GM12878 (cell line): ENCODE data around the gene TLDC2. TPM values are rescaled to one million over a fixed set of nuclear protein-coding genes. Genes with fewer than 3 reads are reported as not detected.

Experiments
- ATAC-seq: fragments of 200-7000 bp; cut with Tn5 transposase; 3 replicates; pipeline ENCODE4 v1.9.1; 2020; ENCODE audit warnings: mild to moderate bottlenecking, moderate library complexity
- BruUV-seq: library from RNA; stranded (reverse); fragments of 400-500 nt; replicated peaks from 2 replicates; lab custom pipeline; 2021; lab: Mats Ljungman, UMichigan
- CTCF ChIA-PET: fragments of 300-600 bp; sonication (Branson Sonifier 250); formaldehyde crosslinking; extraction: SDS; loops from one replicate; lab custom pipeline; 2021; ENCODE audit warnings: inconsistent platforms; lab: Yijun Ruan, JAX
- POLR2A ChIA-PET: fragments of 350-600 bp; formaldehyde crosslinking; extraction: SDS; loops from one replicate; lab custom pipeline; 2021; ENCODE audit warnings: inconsistent platforms; lab: Charles Lee
- RAD21 ChIA-PET: fragments of 300-600 bp; sonication (Branson Sonifier 250); formaldehyde crosslinking; loops from one replicate; lab custom pipeline; 2023; ENCODE audit warnings: antibody characterized with exemption; ENCODE audit not compliant: unreplicated experiment; lab: Charles Lee
- SMC1A ChIA-PET: fragments of 300-600 bp; sonication (Branson Sonifier 250); formaldehyde crosslinking; loops from one replicate; lab custom pipeline; 2023; ENCODE audit not compliant: unreplicated experiment, uncharacterized antibody; lab: Charles Lee
- DNase-seq: peaks from one replicate; pipeline ENCODE4 v3.0.0-alpha.2; 2011; ENCODE audit warnings: low read depth, low spot score
- FAIRE-seq: peaks from 3 replicates; lab custom pipeline; 2011; peaks lifted over from hg19 to GRCh38; lab: Jason Lieb, UNC
- H2AFZ ChIP-seq: 2 replicates; pipeline ENCODE4 v1.6.0; 2011; ENCODE audit warnings: low read depth, low read length, control low read depth; ENCODE audit not compliant: control insufficient read depth
- H3K27ac ChIP-seq: 2 replicates; pipeline ENCODE4 v1.5.1; 2011; ENCODE audit warnings: control low read depth; ENCODE audit not compliant: control insufficient read depth, insufficient read depth
- H3K27me3 ChIP-seq, 2 experiments: replicated peaks in 1 of 2; 2 replicates each; pipeline versions ENCODE4 v1.6.0 to v1.6.1; 2011; ENCODE audit warnings: low read length in 1 of 2; ENCODE audit not compliant: control insufficient read depth in 2 of 2, insufficient read depth in 2 of 2
- H3K36me3 ChIP-seq, 2 experiments: 2 replicates each; pipeline ENCODE4 v1.5.1; 2011; ENCODE audit warnings: low read length in 1 of 2; ENCODE audit not compliant: control insufficient read depth in 2 of 2, insufficient read depth in 2 of 2
- H3K4me1 ChIP-seq: 2 replicates; pipeline ENCODE4 v1.6.1; 2011; ENCODE audit warnings: mild to moderate bottlenecking, low read length, moderate library complexity, mixed read lengths; ENCODE audit not compliant: control insufficient read depth, insufficient read depth
- H3K4me2 ChIP-seq: 2 replicates; pipeline ENCODE4 v1.6.0; 2011; ENCODE audit warnings: control low read depth; ENCODE audit not compliant: control insufficient read depth, insufficient read depth
- H3K4me3 ChIP-seq: fragments of 200-600 bp; sonication (generic); 2 replicates; pipeline ENCODE4 v1.5.1; 2016
- H3K79me2 ChIP-seq: 2 replicates; pipeline ENCODE4 v1.6.0; 2011; ENCODE audit warnings: low read length; ENCODE audit not compliant: control insufficient read depth, insufficient read depth
- H3K9ac ChIP-seq: 2 replicates; pipeline ENCODE4 v1.8.0; 2011; ENCODE audit warnings: low read length, control low read depth, mixed read lengths; ENCODE audit not compliant: control insufficient read depth, insufficient read depth
- H3K9me3 ChIP-seq: replicated peaks from 3 replicates; pipeline ENCODE4 v1.5.1; 2011; ENCODE audit warnings: mild to moderate bottlenecking, low read length; ENCODE audit not compliant: control insufficient read depth, insufficient read depth
- H4K20me1 ChIP-seq: 2 replicates; pipeline ENCODE4 v1.6.0; 2011; ENCODE audit not compliant: control insufficient read depth, insufficient read depth
- HDAC6 ChIP-seq: fragments of 200-600 bp; sonication (generic); IDR thresholded peaks from one replicate; pipeline ENCODE4 v1.8.0; 2017; ENCODE audit warnings: antibody characterized with exemption; ENCODE audit not compliant: unreplicated experiment
- LARP7 ChIP-seq: fragments of 450-650 bp; IDR thresholded peaks from 2 replicates; pipeline ENCODE4 v1.6.1; 2017; ENCODE audit warnings: mild to moderate bottlenecking
- MEF2B ChIP-seq: fragments of 450-650 bp; IDR thresholded peaks from 2 replicates; pipeline ENCODE4 v1.6.1; 2018; ENCODE audit warnings: mild to moderate bottlenecking, moderate library complexity; ENCODE audit not compliant: partially characterized antibody, poor library complexity, severe bottlenecking
- MYB ChIP-seq: fragments of 150-350 bp; IDR thresholded peaks from 2 replicates; pipeline ENCODE4 v1.6.1; 2014; ENCODE audit warnings: mild to moderate bottlenecking, low read depth, low read length, borderline replicate concordance
- RELA ChIP-seq: fragments of 450-650 bp; IDR thresholded peaks from 2 replicates; pipeline ENCODE4 v1.8.0; 2014; ENCODE audit warnings: borderline replicate concordance; ENCODE audit not compliant: partially characterized antibody
- SIX5 ChIP-seq: IDR thresholded peaks from 2 replicates; pipeline ENCODE4 v1.6.1; 2011; ENCODE audit warnings: mild to moderate bottlenecking, low read depth, low read length, moderate library complexity; ENCODE audit not compliant: severe bottlenecking
- WGBS: methylation state at CpG from one replicate; pipeline ENCODE4 v1.1.6; 2016; ENCODE audit warnings: low lambda C conversion rate; ENCODE audit not compliant: insufficient replicate concordance, insufficient coverage; ENCODE audit errors: missing lambda C conversion rate; 5-methylcytosine and 5-hydroxymethylcytosine counted together
- in situ Hi-C: fragments of 300-500 bp; cut with MboI; formaldehyde crosslinking; loops from 9 replicates; pipeline ENCODE4 v1.14.3; 2018; ENCODE audit warnings: mixed read lengths
- intact Hi-C: fragments of 100-400 bp; cut with micrococcal nuclease; formaldehyde crosslinking; loops from one replicate; pipeline ENCODE4 v1.14.2; 2022; ENCODE audit not compliant: unreplicated experiment
- polyA plus RNA-seq, 11 experiments: library from polyadenylated mRNA; depleted of rRNA in 4 of 11; unstranded in 6 of 11; stranded (reverse) in 5 of 11; fragments of >200 nt; fragmentation: Nextera tagmentation in 4 of 11; fragmentation: Illumina TruSeq in 1 of 11; extraction: Ambion mirVana in 4 of 11; extraction: Trizol in 1 of 11; gene quantifications; 1 replicate in 1 of 11; 2 replicates in 10 of 11; pipeline versions ENCODE4 v1.2.1 to v1.2.3, GENCODE V29; 2011 to 2016; ENCODE audit warnings: inconsistent platforms in 2 of 11, missing spikeins in 2 of 11, low read depth in 1 of 11
- total RNA-seq, 4 experiments: library from RNA; depleted of rRNA in 3 of 4; stranded (reverse); fragments of >200 nt in 3 of 4; fragmentation: Illumina TruSeq in 1 of 4; extraction: Trizol in 1 of 4; gene quantifications; 2 replicates each; pipeline versions ENCODE4 v1.2.1 to v1.2.3, GENCODE V29; 2013 to 2021
- TF ChIP-seq, protein P1 (sequence below): IDR thresholded peaks from 2 replicates; pipeline ENCODE4 v1.6.1; 2011; ENCODE audit warnings: borderline replicate concordance, low read depth, mild to moderate bottlenecking, moderate library complexity, mixed read lengths, low read length; ENCODE audit not compliant: insufficient read depth; ENCODE audit errors: extremely low read length
- TF ChIP-seq, protein P2 (sequence below): fragments of 450-650 bp; formaldehyde crosslinking; IDR thresholded peaks from 2 replicates; pipeline ENCODE4 v1.4.0; 2020; ENCODE audit warnings: mild to moderate bottlenecking, moderate library complexity
- TF ChIP-seq, protein P3 (sequence below): fragments of 450-650 bp; IDR thresholded peaks from 2 replicates; pipeline ENCODE4 v1.6.1; 2017; ENCODE audit warnings: low read depth, mild to moderate bottlenecking, moderate library complexity
- TF ChIP-seq, protein P4 (sequence below): fragments of 150-350 bp; IDR thresholded peaks from 2 replicates; pipeline ENCODE4 v1.6.1; 2014; ENCODE audit warnings: mild to moderate bottlenecking, low read depth, low read length

Gene TLDC2
- total and polyA plus RNA-seq, 10 of the 15 experiments (the other 5 are each of a cell fraction or from before 2014, with no cell fraction given): 0.05 to 0.41 (median 0.21) TPM

DNA sequence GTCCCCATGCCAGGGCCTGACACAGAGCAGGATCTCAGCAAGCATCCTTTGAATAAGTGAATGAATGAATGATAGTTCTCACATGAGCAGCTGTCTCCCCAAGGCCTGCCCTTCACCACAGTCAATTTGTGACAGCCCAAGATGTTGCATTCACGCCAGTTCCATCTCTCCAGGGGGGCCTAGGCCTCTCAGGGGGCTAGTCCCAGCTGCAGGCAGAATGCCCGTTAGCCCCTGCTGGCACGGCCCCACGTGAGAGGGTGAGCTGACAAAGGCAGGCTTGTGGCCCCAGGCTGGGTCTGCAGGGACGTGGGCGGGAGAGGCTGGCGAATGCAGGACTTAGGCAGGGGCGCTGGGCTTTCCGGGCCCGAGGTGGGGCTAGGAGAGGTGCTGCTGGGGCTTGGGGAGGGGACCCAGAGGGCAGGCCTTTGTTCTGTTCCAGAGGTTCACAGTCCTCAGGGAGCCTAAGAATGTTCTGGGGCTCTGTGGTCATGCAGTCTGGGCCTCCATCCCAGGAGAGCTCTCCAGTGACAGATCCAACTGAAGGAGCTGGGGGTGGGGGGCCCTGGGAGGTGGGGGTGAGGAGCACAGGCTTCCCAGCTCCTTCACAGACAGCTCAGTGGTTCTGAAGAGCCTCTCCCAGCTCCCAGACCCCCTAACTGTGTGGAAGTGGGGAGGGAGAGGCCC lies 30.5 kb upstream of the TLDC2 start (continued):
- TF ChIP-seq, protein P1, sequence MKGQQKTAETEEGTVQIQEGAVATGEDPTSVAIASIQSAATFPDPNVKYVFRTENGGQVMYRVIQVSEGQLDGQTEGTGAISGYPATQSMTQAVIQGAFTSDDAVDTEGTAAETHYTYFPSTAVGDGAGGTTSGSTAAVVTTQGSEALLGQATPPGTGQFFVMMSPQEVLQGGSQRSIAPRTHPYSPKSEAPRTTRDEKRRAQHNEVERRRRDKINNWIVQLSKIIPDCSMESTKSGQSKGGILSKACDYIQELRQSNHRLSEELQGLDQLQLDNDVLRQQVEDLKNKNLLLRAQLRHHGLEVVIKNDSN: peak; percentile 43
- TF ChIP-seq RELA (no peak), MEF2B (peak; percentile 13)

DNA sequence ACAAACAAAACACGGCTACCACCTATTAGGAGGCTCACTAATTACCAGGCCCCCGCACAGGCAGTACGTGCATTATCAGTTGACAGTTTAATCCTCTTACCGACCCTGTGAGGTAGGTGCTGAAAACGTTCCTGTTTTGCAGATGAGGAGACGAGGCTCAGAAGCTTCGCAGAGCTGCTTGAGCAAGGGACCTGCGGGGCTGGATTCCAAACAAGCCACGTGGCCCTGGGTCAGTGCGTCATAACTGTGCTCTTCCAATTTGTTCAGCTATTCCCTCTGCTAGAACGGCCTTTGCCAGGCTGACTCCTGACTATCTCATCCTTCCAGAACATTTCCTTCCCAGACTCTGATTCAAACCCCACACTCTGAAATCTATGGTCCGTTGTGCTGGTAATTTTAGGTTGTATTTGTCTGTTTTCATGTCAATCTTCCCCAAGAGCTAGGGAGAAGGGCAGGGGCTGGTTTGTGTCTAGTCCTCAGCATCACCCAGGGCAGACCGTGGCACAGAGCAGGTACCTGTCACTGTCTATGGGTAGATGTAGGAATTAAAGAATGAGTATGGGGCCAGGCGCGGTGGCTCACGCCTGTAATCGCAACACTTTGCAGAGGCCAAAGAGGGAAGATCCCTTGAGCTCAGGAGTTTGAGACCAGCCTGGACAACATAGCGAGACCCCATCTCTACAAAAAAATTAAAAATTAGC lies 28.8 kb upstream of the TLDC2 start:
- peaks cover 80% of the 10 kb centered on the region for H3K4me1 ChIP-seq
- in situ Hi-C loops (no loop called here), intact Hi-C loops (loop anchor here (10.0 kb wide), 1 partner anchor 382 kb away; no protein-coding TSS in a partner anchor)
- BruUV-seq: no TSS peak
- DNase-seq (no peak), FAIRE-seq (no peak), ATAC-seq (no peak)
- no peak overlapping the region for H3K27ac ChIP-seq
- ChIA-PET RAD21 (interaction anchor here (0.7 to 6.0 kb wide), 7 partner anchors 11 to 42 kb away, joined by 3 to 48 read pairs (median 16); a partner anchor contains a TSS), CTCF (interaction anchor here (0.5 to 25.3 kb wide), 7 partner anchors 9 to 243 kb away, joined by 3 to 349 read pairs (median 4); partner anchors contain the start of gene TLDC2), SMC1A (interaction anchor here (0.8 to 7.7 kb wide), 6 partner anchors 11 to 252 kb away, joined by 3 to 105 read pairs (median 13); a partner anchor contains a TSS), POLR2A (interaction anchor here (1.6 to 7.5 kb wide), 6 partner anchors 8 to 197 kb away, joined by 3 to 72 read pairs (median 14); a partner anchor contains a TSS)
- H4K20me1 ChIP-seq: no peaks in the 10 kb centered on the region
- H3K79me2 ChIP-seq: peaks cover 10% of the 10 kb centered on the region
- H3K9ac ChIP-seq: no peak overlapping the region
- no peak overlapping the region for H3K4me2 ChIP-seq
- peaks cover 2% of the 10 kb centered on the region; the same call in 1 of the 3 replicates for H3K9me3 ChIP-seq
- H3K27me3 ChIP-seq: no peaks in the 10 kb centered on the region
- H2AFZ ChIP-seq: no peak overlapping the region
- H3K4me3 ChIP-seq: no peak overlapping the region
- H3K36me3 ChIP-seq: no peaks in the 10 kb centered on the region; a peak in 1 of 4 replicates
- WGBS: 94% methylated on average over 18 of the region's 18 CpGs
- TF ChIP-seq, protein P2, sequence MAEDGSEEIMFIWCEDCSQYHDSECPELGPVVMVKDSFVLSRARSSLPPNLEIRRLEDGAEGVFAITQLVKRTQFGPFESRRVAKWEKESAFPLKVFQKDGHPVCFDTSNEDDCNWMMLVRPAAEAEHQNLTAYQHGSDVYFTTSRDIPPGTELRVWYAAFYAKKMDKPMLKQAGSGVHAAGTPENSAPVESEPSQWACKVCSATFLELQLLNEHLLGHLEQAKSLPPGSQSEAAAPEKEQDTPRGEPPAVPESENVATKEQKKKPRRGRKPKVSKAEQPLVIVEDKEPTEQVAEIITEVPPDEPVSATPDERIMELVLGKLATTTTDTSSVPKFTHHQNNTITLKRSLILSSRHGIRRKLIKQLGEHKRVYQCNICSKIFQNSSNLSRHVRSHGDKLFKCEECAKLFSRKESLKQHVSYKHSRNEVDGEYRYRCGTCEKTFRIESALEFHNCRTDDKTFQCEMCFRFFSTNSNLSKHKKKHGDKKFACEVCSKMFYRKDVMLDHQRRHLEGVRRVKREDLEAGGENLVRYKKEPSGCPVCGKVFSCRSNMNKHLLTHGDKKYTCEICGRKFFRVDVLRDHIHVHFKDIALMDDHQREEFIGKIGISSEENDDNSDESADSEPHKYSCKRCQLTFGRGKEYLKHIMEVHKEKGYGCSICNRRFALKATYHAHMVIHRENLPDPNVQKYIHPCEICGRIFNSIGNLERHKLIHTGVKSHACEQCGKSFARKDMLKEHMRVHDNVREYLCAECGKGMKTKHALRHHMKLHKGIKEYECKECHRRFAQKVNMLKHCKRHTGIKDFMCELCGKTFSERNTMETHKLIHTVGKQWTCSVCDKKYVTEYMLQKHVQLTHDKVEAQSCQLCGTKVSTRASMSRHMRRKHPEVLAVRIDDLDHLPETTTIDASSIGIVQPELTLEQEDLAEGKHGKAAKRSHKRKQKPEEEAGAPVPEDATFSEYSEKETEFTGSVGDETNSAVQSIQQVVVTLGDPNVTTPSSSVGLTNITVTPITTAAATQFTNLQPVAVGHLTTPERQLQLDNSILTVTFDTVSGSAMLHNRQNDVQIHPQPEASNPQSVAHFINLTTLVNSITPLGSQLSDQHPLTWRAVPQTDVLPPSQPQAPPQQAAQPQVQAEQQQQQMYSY: no peak
- TF ChIP-seq HDAC6: no peak
- TF ChIP-seq LARP7: no peak
- TF ChIP-seq SIX5: no peak
- TF ChIP-seq MYB: no peak
- TF ChIP-seq, protein P3, sequence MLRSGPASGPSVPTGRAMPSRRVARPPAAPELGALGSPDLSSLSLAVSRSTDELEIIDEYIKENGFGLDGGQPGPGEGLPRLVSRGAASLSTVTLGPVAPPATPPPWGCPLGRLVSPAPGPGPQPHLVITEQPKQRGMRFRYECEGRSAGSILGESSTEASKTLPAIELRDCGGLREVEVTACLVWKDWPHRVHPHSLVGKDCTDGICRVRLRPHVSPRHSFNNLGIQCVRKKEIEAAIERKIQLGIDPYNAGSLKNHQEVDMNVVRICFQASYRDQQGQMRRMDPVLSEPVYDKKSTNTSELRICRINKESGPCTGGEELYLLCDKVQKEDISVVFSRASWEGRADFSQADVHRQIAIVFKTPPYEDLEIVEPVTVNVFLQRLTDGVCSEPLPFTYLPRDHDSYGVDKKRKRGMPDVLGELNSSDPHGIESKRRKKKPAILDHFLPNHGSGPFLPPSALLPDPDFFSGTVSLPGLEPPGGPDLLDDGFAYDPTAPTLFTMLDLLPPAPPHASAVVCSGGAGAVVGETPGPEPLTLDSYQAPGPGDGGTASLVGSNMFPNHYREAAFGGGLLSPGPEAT: no peak
- TF ChIP-seq, protein P4, sequence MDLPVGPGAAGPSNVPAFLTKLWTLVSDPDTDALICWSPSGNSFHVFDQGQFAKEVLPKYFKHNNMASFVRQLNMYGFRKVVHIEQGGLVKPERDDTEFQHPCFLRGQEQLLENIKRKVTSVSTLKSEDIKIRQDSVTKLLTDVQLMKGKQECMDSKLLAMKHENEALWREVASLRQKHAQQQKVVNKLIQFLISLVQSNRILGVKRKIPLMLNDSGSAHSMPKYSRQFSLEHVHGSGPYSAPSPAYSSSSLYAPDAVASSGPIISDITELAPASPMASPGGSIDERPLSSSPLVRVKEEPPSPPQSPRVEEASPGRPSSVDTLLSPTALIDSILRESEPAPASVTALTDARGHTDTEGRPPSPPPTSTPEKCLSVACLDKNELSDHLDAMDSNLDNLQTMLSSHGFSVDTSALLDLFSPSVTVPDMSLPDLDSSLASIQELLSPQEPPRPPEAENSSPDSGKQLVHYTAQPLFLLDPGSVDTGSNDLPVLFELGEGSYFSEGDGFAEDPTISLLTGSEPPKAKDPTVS: no peak
